GM12801 (cell line): ENCODE results near the gene SFXN5.
A peak's percentile ranks its signal among the peaks of the same experiment; 100 is the strongest.

Experiments used
- CTCF ChIP-seq: IDR thresholded peaks from one replicate; pipeline ENCODE4 v1.5.1; 2011; ENCODE audit warnings: control low read depth; ENCODE audit not compliant: insufficient read length; ENCODE audit errors: extremely low read depth

Gene SFXN5

GRCh38 chr2:73091696-73092095 lies 20.2 kb upstream of the SFXN5 start:
- no peak for TF ChIP-seq CTCF

GRCh38 chr2:73091164-73091563 lies 19.7 kb upstream of the SFXN5 start:
- TF ChIP-seq CTCF = no peak

GRCh38 chr2:73089270-73090030 lies 17.9 kb upstream of the SFXN5 start:
- TF ChIP-seq CTCF = no peak

- TF ChIP-seq CTCF = no peak
Observed at GRCh38 chr2:73088703-73089102, 17.2 kb upstream of the SFXN5 start.

- TF ChIP-seq CTCF = no peak
Observed at GRCh38 chr2:73088211-73088610, 16.7 kb upstream of the SFXN5 start.

GRCh38 chr2:73087311-73087710 lies 15.8 kb upstream of the SFXN5 start:
- TF ChIP-seq CTCF = no peak

GRCh38 chr2:73085691-73086090 lies 14.2 kb upstream of the SFXN5 start:
- peak; percentile 21 for TF ChIP-seq CTCF
